Fibroblast of skin of left biceps (primary cell): Measurements from ENCODE around the gene L1CAM.

Experiments used
- DNase-seq, 2 experiments: peaks; one replicate each; pipeline ENCODE4 v3.0.0-alpha.2; 2013; ENCODE audit warnings: low read depth in 2 of 2

L1CAM gene

GRCh38 chrX:153875391-153876111 lies 10.4 kb downstream of the L1CAM start:
- DNase-seq, result no peak

GRCh38 chrX:153874366-153875125 lies 11.4 kb downstream of the L1CAM start:
- no peak for DNase-seq

- no peak for DNase-seq
Measured at GRCh38 chrX:153874085-153874365, 11.9 kb downstream of the L1CAM start.

- no peak for DNase-seq
Measured at GRCh38 chrX:153873282-153874084, 12.5 kb downstream of the L1CAM start.

GRCh38 chrX:153871946-153872878 lies 13.8 kb downstream of the L1CAM start:
- no peak for DNase-seq

- no peak for DNase-seq
Measured at GRCh38 chrX:153871451-153871850, 14.5 kb downstream of the L1CAM start.

GRCh38 chrX:153870791-153871360 lies 15.1 kb downstream of the L1CAM start:
- DNase-seq, result no peak

GRCh38 chrX:153870288-153870690 lies 15.7 kb downstream of the L1CAM start:
- DNase-seq, result no peak

- DNase-seq, result no peak
Measured at GRCh38 chrX:153869473-153870287, 16.3 kb downstream of the L1CAM start.

- DNase-seq, result no peak
Measured at GRCh38 chrX:153868576-153869472, 17.1 kb downstream of the L1CAM start.

- DNase-seq, result no peak
Measured at GRCh38 chrX:153867671-153868070, 18.3 kb downstream of the L1CAM start.

- DNase-seq, result no peak
Measured at GRCh38 chrX:153867139-153867538, 18.8 kb downstream of the L1CAM start.

GRCh38 chrX:153866302-153867019 lies 19.5 kb downstream of the L1CAM start:
- no peak for DNase-seq

- DNase-seq, result no peak
Measured at GRCh38 chrX:153865685-153866084, 20.3 kb downstream of the L1CAM start.

- no peak for DNase-seq
Measured at GRCh38 chrX:153865321-153865580, 20.7 kb downstream of the L1CAM start.

- DNase-seq, result no peak
Measured at GRCh38 chrX:153864561-153865320, 21.2 kb downstream of the L1CAM start.

GRCh38 chrX:153864101-153864500 lies 21.9 kb downstream of the L1CAM start:
- no peak for DNase-seq
